ENCODE results near the gene POLR3B.

The POLR3B gene

GRCh38 chr12:106551410-106551809, 193.9 kb downstream of the POLR3B start:
- no peak for DNase-seq (ENCODE audit: low read depth in 3 of 3)

- no peak for DNase-seq (ENCODE audit: low read depth in 3 of 3)
Observed at GRCh38 chr12:106552228-106552627, 194.7 kb downstream of the POLR3B start.
